Activated T-cell treated with anti-CD3 and anti-CD28 coated beads, Interleukin-2, amount 50 U/mL, for 24 hours (primary cell): Measurements from ENCODE around the gene TDRD9.

Experiments
- DNase-seq: peaks from one replicate; pipeline ENCODE4 v3.0.0-alpha.2; 2020
- H3K27ac Mint-ChIP-seq: 2 replicates; pipeline ENCODE4 v1.8.0; 2020; ENCODE audit warnings: mild to moderate bottlenecking, mixed read lengths
- H3K27me3 Mint-ChIP-seq: 2 replicates; pipeline ENCODE4 v1.8.0; 2020; ENCODE audit warnings: mixed read lengths
- H3K36me3 Mint-ChIP-seq: 2 replicates; pipeline ENCODE4 v1.8.0; 2020; ENCODE audit warnings: low read depth, mixed read lengths
- H3K4me1 Mint-ChIP-seq: 2 replicates; pipeline ENCODE4 v1.8.0; 2020; ENCODE audit warnings: low read depth, mixed read lengths
- H3K4me3 Mint-ChIP-seq: 2 replicates; pipeline ENCODE4 v1.8.0; 2020; ENCODE audit warnings: mild to moderate bottlenecking, moderate library complexity, mixed read lengths
- H3K9me3 Mint-ChIP-seq: 2 replicates; pipeline ENCODE4 v1.8.0; 2020; ENCODE audit warnings: mixed read lengths

The TDRD9 gene

DNA sequence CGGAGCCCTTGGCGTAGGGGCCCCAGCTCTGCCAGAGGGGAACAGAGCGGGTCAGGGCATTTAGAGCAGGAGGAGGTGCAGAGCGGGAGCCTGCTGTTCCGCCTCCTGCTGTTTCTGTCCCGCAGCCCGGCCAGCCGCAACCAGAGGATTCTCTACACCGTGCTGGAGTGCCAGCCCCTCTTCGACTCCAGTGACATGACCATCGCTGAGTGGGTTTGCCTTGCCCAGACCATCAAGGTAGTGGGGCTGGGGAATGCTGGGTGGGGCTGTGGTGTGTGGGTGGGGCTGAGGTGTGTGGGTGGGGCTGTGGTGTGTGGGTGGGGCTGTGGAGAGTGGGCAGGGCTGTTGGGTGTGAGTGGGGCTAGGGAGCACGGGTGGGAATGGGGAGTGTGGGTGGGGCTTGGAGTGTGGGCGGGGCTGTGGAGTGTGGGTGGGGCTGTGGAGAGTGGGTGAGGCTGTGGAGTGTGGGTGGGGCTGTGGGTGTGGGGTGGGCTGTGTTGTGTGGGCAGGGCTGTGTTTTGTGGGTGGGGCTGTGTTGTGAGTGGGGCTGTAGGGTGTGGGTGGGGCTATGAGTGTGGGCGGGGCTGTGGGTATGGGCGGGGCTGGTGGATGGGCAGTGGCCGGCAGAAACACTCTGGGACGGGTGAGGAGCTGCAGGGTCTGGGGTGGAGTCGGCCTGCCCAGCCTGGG, 165.3 kb downstream of the TDRD9 start:
- Mint-ChIP-seq H3K4me1 (peaks cover 3% of the 10 kb centered on the region), H3K27me3 (no peaks in the 10 kb centered on the region), H3K27ac (no peak overlapping the region), H3K36me3 (no peaks in the 10 kb centered on the region), H3K4me3 (no peak overlapping the region), H3K9me3 (no peaks in the 10 kb centered on the region)
- DNase-seq = no peak

DNA sequence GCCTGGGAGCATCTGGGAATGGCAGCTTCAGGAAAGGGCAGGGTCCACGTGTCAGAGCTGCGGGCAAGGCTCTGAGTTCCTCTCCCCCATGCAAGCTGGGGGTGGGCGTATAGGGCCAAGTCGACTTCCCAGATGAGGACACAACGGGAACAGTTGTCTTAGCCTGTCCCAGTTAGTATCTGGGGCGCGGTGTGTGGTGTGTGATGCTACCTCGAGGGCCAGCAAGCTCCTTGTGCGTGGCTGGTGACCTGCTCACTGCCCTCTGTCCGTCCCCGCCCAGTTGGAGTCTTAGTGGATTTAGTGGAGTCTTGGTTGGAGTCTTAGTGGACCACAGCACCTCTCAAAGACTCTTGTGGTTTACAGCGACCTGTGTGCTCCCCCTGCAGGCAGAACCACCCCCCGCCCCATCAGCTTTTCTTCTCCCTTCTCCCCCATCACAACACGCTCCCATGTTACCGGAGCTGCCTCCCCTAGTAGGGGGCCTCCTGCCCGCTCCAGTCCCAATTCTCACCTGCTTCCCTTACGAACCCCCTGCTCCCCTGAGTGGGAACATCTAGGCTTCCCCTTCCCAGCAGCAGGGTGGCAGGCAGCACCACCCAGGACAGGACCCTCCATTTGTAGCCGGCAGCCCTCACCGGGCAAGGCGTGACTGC, 165.9 kb downstream of the TDRD9 start:
- no peaks in the 10 kb centered on the region for H3K9me3 Mint-ChIP-seq
- H3K36me3 Mint-ChIP-seq = no peaks in the 10 kb centered on the region
- no peak for DNase-seq
- peaks cover 3% of the 10 kb centered on the region for H3K4me1 Mint-ChIP-seq
- H3K4me3 Mint-ChIP-seq = no peak overlapping the region
- H3K27ac Mint-ChIP-seq = peak overlapping the region; percentile 18
- H3K27me3 Mint-ChIP-seq = no peaks in the 10 kb centered on the region

DNA sequence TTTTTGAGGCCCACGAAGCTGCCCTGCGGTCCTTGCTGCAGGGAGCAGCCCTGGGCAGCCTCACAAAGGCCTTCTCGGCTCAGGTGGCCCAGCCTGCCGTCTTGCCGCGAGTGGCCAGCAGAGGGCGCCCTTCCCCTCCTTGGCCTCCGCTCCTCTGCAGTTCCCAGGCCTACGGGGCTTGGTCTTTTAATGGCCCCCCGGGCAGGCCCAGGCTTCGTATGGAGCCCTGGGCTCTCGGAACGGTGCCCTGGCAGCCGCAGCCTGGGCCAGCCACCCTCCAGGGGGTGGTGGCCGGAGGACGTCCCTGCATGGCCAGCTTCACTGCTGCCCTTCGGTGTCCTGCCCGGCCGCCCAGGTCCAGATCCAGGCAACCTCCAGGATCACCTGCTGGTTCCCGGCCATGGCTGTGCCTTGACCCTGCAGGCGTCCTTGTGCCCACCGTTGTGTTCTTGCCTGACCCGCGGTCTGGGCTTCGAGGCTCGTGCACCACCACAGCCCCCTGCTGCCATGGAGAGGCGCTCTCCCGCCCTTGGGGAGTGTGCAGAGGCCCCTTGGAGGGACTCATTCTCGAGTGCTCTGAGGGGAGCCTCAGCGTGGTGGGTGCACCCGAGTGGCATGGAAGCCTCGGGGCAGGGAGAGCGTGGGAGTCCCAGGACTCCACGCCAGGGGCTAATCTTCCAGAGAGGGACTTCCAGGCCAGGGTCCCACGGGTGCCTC, 166.6 kb downstream of the TDRD9 start:
- H3K9me3 Mint-ChIP-seq = no peaks in the 10 kb centered on the region
- H3K27ac Mint-ChIP-seq = peak overlapping the region; percentile 18
- H3K4me3 Mint-ChIP-seq = no peak overlapping the region
- peak; percentile 86 for DNase-seq
- H3K4me1 Mint-ChIP-seq = peaks cover 3% of the 10 kb centered on the region
- no peaks in the 10 kb centered on the region for H3K27me3 Mint-ChIP-seq
- H3K36me3 Mint-ChIP-seq = no peaks in the 10 kb centered on the region

DNA sequence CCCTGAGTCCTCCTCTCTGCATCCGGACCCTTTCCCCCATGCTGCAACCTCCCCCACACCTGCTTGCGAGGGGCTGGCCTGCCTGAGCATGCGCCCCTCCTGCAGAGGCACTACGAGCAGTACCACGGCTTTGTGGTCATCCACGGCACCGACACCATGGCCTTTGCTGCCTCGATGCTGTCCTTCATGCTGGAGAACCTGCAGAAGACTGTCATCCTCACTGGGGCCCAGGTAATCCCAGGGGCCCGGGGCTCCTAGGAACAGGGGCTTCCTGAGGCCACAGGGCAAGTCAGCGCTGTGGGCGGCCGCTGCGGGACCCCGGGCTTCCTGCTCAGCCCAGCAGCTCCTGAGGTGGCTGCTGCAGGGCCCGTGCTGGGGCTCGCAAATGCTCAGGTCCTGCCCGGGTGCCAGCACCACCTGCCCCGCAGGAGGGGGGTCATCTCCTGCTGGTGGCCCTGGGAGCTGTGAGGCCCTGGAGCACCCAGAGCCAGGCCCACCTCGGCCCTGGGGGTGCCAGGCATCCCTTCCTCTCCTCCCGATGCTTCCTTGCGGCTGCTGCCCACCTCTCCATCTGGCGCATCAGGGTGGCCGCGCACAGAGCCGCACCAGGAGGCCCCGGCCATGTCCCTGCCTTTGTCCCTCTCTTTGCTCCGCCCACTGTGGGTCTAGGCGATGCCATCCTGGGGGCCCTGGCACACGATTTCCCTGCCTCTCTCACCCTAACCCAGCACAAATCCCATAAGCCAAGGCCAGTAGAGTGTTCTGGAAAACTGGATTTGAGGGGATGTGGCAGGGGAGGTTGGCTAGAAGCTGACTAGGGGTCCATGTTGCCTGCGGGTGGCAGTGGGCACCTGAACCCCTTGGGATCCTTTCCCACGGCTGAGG, 167.4 kb downstream of the TDRD9 start:
- no peaks in the 10 kb centered on the region for H3K36me3 Mint-ChIP-seq
- H3K4me3 Mint-ChIP-seq = no peak overlapping the region
- no peak overlapping the region for H3K27ac Mint-ChIP-seq
- H3K4me1 Mint-ChIP-seq = peaks cover 3% of the 10 kb centered on the region
- H3K9me3 Mint-ChIP-seq = no peaks in the 10 kb centered on the region
- H3K27me3 Mint-ChIP-seq = no peaks in the 10 kb centered on the region
- no peak for DNase-seq

DNA sequence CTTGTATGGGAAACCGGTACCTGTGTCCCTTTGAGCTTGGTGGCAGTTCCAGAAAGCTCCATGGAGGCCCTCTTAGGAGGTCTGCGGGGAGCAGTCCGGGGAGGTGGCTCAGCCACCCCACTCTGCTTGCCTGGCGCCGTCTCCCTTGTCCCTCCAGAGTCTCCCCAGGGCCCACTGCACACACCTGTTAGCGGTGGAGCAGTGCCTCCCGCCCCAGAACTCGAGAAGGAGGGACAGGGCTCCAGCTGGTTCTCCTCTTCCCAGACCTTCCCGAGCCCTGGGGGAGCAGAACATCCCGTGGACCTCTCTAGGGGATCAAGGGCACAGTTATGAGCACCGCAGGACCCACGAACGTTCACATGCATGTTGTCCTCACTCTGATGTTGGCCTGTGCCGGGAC, 168.1 kb downstream of the TDRD9 start:
- no peak overlapping the region for H3K4me3 Mint-ChIP-seq
- DNase-seq = no peak
- no peaks in the 10 kb centered on the region for H3K36me3 Mint-ChIP-seq
- no peak overlapping the region for H3K27ac Mint-ChIP-seq
- no peaks in the 10 kb centered on the region for H3K9me3 Mint-ChIP-seq
- no peaks in the 10 kb centered on the region for H3K27me3 Mint-ChIP-seq
- H3K4me1 Mint-ChIP-seq = peaks cover 3% of the 10 kb centered on the region

DNA sequence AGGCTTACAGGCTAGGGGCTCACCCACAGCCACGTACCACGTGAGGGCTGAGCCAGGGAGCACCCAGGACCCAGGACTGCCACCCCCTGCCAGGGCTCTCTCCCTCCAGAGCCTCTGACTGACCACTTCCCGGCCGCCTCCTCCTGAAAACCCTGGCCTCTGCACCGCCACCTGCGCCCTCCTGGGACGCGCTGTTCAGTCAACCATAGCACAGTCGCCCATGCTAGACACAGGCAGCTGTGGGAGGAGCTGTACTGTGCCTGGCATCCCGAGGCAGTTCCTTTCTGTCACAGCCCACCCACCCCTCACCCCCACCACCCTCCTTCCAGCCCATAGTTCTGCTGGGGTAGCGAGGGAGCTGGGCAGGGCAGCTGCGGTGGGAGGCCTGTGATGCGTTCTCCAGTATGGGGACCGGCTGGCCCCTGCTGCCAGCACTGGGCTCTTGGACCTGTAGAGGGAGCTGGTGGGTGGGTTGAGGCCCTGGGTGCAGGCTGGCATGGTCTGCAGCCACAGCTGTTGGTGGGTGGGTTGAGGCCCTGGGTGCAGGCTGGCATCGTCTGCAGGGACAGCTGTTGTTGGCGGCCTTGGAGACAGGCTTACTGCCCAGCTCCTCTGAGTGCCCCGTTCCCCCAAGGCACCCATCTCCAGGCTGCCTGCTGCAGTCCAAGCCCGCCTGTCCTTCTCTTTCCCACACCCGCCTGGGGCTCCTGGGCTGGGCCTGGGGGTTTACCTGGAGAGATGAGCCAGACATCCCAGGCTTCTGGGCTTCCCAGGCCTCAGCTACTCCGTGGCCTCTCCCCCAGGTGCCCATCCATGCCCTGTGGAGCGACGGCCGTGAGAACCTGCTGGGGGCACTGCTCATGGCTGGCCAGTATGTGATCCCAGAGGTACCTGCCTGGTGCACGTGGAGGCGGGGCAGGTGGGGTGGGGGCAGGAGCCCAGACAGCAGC, 168.8 kb downstream of the TDRD9 start:
- DNase-seq = no peak
- H3K27me3 Mint-ChIP-seq = no peaks in the 10 kb centered on the region

DNA sequence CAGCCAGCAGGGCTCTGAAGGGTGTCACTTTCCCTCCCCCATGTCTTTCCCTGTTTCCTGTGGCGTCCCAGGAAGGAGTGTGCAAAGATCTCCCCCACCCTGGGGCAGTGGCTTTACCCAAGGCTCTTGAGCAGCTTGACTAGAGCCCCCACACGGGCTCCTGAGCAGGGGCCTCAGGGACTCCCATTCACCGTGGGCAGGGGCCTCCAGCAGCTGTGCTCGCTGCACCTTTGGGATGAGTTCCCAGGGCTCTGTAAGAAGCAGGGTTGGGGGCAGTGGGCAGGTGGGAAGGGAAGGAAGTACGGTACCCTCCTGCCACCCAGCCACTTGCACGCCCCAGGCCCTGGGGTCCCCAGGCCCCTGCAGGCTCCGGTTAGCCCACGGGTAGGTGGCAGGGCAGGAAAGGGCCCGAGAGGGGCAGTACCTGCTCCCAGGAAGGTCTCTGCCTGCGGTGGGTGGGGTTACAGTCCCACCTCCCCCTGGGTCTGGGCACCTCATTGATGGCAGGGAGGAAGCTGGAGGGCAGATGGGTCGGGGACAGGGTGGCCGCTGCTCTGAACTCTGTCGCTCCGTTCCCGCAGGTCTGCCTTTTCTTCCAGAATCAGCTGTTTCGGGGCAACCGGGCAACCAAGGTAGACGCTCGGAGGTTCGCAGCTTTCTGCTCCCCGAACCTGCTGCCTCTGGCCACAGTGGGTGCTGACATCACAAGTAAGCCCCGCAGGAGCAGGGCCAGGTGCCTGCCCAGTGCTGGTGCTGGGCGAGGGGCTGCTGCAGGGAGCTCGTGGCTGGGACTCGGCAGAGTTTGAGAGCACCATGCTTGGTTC, 170.2 kb downstream of the TDRD9 start:
- H3K36me3 Mint-ChIP-seq = no peaks in the 10 kb centered on the region
- peaks cover 3% of the 10 kb centered on the region for H3K4me1 Mint-ChIP-seq
- no peak overlapping the region for H3K4me3 Mint-ChIP-seq
- no peak overlapping the region for H3K27ac Mint-ChIP-seq
- H3K9me3 Mint-ChIP-seq = no peaks in the 10 kb centered on the region
- DNase-seq = no peak
- no peaks in the 10 kb centered on the region for H3K27me3 Mint-ChIP-seq

More for the DNA sequence above, 168.8 kb downstream of the TDRD9 start:
- Mint-ChIP-seq H3K4me1 (peaks cover 3% of the 10 kb centered on the region), H3K4me3 (no peak overlapping the region), H3K9me3 (no peaks in the 10 kb centered on the region), H3K36me3 (no peaks in the 10 kb centered on the region), H3K27ac (no peak overlapping the region)

DNA sequence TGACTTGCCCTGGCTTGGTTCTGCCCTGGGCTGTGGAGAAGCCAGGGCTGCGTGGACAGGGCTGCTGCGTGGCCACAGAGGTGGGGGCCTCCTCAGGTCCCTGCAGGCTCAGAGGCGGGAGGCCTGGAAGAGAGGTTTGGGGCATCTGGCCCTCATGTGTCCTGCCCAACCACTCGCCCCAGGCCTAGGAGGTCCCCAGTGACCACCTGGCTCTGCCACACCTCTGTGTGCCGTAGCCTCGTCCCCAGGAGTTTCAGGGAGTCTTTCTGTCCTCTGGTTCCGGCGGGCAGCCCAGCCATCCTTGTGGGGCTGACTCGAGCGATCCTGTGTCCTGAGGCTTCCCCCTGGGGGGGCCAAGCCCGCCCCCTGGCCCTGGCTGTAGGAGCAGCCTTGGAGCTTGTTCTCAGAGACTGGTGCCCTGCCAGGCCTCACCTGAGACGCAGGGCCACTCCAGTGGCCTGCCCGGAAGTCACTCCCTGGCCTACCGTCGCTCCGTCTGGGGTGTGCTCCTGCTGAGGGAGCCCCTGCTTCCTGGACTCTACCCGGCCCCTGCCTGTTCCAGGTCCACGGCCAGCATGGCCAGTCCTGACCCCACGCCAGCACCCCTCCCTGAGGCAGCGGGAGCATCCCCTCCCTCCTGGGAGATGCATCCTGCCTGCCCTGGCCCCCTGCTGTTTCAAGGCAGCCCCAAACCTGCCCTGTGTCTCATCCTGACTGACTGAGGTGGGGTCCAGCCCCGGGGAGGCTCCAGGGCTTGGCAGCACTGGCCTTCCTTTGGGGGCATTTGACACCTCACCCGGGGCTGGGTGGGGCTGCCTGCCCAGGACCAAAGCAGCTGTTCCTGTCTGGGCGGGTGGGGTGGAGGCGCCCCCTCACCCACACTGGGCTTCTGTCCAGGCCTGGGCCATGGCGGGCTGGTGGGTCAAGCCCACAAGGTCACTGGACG, 171.1 kb downstream of the TDRD9 start:
- DNase-seq = no peak
- no peak overlapping the region for H3K4me3 Mint-ChIP-seq
- H3K4me1 Mint-ChIP-seq = peaks cover 2% of the 10 kb centered on the region
- H3K9me3 Mint-ChIP-seq = no peaks in the 10 kb centered on the region
- no peak overlapping the region for H3K27ac Mint-ChIP-seq
- H3K27me3 Mint-ChIP-seq = no peaks in the 10 kb centered on the region
- no peaks in the 10 kb centered on the region for H3K36me3 Mint-ChIP-seq

DNA sequence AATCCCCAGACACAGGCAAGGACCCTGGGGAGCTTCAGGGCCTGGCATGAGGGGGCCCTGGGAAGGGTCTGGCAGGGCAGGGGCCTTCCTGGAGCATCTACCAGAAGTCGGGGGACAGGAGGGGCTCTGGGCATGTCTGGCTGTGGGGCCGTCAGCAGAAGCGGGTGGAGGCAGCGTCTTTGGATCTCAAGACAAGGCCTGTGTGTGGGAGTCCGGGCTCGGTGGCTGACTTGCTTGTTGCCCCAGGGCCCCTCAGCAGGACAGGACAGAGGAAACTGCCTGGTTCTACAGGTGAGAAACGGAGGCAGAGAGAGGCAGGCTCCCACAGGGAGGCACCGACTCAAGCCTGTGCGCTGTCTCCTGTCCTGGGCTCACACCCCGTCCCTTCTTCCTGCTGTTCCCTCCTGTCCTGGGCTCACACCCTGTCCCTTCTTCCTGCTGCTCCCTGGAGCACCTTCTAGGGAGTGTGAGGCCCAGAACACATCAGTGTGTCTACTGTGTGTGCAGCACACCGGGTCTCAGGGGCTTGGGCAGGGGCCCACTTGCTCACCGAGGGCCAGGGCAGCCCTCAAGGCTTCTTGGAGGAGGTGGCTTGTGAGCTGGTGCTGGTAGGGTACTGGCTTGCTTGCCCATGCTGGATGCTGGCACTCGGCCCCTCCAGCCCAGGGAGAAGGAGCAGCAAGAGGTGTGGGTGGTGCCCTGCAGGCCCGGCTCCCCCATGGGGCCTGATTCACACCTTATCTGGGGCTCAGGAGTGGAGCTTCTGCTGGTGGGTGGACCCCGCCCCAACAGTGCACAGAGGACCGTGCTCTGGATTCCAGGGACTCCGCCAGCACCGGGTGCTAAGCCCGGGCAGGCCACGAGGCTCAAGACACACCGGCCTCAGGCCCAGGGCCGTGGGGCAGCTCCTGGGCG, 172.2 kb downstream of the TDRD9 start:
- H3K27ac Mint-ChIP-seq = no peak overlapping the region
- H3K27me3 Mint-ChIP-seq = no peaks in the 10 kb centered on the region
- H3K4me3 Mint-ChIP-seq = no peak overlapping the region
- DNase-seq = no peak
- H3K36me3 Mint-ChIP-seq = no peaks in the 10 kb centered on the region
- H3K4me1 Mint-ChIP-seq = no peaks in the 10 kb centered on the region
- no peaks in the 10 kb centered on the region for H3K9me3 Mint-ChIP-seq

DNA sequence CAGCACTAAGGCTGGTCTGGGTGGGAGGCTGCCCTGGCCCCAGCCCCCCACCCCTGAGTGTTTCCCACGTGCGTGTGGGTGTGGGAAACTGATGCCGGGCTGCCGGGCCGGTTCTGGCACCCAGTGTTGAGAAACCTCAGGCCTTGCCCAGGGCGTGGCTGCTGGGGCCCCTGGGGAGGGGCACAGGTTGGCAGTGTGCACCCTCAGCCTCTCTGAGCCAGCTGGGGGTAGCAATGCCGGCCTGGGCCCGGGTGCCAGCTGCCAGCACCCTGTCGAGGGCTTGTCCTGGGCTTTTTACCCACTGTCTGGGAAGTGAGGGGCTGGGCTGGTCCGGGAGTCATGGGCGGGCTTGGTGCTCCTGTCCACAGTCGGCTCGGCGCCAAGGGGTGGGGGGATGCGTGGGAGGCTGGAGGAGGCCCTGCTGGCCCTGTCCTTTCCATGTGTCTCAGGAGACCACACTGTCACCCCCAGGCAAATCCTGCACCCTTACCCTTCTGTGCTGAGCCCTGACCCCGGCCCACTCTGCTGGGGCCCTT, 172.9 kb downstream of the TDRD9 start:
- no peaks in the 10 kb centered on the region for H3K9me3 Mint-ChIP-seq
- H3K27ac Mint-ChIP-seq = no peak overlapping the region
- no peaks in the 10 kb centered on the region for H3K4me1 Mint-ChIP-seq
- DNase-seq = no peak
- no peaks in the 10 kb centered on the region for H3K36me3 Mint-ChIP-seq
- H3K27me3 Mint-ChIP-seq = no peaks in the 10 kb centered on the region
- no peak overlapping the region for H3K4me3 Mint-ChIP-seq

DNA sequence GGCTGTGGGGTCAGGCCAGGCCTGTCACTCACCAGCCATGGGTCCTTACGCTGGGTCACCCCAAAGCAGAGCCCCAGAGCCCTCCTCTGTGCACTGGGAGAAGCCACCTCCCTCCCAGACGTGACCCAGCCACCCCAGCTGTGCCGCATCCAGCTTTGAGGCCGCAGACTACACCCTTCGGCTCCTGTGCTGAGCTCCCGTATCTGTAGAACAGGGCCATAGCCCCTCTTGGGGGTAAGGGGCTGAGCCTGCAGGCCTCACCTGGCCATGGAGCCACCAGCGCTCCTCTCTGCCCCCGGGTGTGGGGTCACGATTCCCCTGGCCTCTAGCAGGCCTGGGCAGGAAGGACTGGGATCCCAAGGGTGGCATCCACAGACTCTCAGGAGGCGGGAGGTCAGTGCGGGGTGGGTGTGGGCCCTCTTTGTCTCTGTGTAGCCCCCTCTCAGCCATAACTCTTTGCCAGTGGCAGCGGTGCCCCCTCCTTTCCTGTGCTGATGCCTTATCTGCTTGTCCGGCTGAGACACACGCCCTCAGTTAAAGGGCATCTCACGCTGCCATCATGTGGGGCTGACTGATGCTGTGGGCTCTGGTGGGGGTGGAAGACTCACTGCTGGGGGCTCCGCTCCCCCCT, 173.5 kb downstream of the TDRD9 start:
- no peak overlapping the region for H3K4me3 Mint-ChIP-seq
- H3K36me3 Mint-ChIP-seq = no peaks in the 10 kb centered on the region
- no peak for DNase-seq
- H3K4me1 Mint-ChIP-seq = no peaks in the 10 kb centered on the region
- no peaks in the 10 kb centered on the region for H3K27me3 Mint-ChIP-seq
- H3K27ac Mint-ChIP-seq = no peak overlapping the region
- no peaks in the 10 kb centered on the region for H3K9me3 Mint-ChIP-seq
